HG03354 (cell line): ENCODE data around the gene ASGR2.
"Not testable (repeated sequence)": the region's sequence is repeated elsewhere in the genome, so short reads cannot be mapped to it uniquely, and the experiment has no call there.

ENCODE experiments used
- ATAC-seq: cut with Tn5 transposase; IDR thresholded peaks from one replicate; pipeline ENCODE4 v1.9.1; 2021; ENCODE audit warnings: mild to moderate bottlenecking; ENCODE audit not compliant: unreplicated experiment, poor library complexity, severe bottlenecking

ASGR2 gene, protein sequence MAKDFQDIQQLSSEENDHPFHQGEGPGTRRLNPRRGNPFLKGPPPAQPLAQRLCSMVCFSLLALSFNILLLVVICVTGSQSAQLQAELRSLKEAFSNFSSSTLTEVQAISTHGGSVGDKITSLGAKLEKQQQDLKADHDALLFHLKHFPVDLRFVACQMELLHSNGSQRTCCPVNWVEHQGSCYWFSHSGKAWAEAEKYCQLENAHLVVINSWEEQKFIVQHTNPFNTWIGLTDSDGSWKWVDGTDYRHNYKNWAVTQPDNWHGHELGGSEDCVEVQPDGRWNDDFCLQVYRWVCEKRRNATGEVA

DNA sequence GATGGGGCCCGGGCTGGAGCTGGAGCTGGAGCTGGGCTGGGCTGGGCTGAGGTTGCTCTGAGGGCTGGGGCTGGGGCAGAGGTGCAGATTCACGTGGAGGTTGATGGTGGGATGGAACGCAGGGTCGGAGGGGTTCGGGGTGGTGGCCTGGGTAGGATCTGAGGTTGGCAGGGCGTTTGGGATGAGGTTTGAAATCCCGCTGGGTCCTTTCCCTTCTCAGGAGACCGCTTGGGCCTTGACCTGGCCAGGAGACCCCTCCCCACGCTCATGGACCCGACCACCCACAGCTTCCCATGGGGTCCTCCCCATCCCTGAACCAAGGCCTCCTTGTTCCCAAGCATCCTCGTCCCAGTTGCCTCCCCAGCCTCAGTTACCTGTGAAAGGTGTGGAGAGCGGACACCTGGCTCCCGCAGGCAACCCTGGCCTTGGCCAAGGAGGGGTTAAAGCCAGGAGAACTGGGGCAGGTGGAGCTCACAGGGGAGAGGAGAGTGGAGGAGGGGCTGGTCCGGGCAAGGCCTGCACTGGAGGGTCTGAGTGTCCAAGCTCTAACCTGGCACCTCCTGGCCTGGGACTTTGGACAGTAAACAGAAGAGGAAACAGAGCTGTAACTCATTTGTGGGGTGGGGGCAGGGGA lies at the start of gene ASGR2:
Gene ASGR2 (minus strand): TSS at position 582 of the 634 bp plus-strand sequence. CDS start 582 bp downstream, outside the sequence.
- no peak for ATAC-seq

DNA sequence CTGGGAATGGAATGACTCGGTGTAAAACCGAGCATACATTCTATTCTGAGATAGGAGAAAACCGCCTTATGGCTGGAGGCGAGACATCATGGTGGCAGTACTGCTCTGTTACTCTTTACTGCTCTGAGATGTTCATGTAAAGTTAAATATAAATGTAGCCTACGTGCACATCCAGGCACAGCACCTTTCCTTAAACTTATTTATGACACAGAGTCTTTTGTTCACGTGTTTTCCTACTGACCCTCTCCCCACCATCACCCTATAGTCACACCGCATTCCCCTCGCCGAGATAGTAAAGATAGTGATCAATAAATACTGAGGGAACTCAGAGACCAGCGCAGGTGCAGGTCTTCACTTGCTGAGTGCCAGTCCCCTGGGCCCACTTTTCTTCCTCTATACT lies 44.9 kb upstream of the ASGR2 start:
- ATAC-seq, result not testable (repeated sequence)

DNA sequence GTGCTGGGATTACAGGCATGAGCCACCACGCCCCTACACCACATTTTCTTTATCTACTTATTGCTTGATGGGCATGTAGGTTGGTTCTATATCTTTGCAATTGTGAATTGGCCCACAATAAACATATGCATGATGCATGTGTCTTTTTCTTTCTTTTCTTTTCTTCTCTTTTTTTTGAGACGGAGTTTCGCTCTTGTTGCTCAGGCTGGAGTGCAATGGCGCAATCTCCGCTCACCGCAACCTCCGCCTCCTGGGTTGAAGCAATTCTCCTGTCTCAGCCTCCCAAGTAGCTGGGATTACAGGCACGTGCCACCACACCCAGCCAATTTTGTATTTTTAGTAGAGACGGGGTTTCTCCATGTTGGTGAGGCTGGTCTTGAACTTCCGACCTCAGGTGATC lies 43.8 kb upstream of the ASGR2 start:
- ATAC-seq, result not testable (repeated sequence)

DNA sequence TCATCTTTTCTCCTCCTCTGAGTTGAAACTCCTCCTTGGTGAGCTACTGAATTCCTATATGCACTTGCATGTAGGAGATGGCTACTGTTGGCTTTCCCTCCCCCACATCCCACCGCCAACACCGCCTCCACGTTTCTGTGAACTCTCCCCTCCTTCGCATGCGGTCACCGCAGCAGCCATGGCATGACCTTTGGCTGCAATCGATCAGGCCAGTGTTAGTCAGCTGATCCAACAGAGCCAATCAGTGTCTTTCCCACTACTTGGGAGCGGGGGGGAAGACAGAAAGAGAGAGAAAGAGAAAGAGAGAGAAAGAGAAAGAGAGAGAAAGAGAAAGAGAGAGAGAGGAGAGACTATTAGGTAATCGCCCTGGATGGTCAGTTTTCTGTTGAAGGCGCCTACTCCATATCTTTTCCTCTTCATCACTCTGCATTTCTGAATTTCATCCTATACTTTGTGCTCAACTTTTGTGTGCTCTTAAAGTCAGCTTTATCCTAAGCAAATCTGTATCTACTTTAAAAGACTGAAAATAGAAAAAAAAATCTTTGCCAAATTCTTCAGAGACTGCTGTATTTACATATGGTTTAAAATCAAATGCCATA lies 41.8 kb upstream of the ASGR2 start:
- ATAC-seq, result no peak

DNA sequence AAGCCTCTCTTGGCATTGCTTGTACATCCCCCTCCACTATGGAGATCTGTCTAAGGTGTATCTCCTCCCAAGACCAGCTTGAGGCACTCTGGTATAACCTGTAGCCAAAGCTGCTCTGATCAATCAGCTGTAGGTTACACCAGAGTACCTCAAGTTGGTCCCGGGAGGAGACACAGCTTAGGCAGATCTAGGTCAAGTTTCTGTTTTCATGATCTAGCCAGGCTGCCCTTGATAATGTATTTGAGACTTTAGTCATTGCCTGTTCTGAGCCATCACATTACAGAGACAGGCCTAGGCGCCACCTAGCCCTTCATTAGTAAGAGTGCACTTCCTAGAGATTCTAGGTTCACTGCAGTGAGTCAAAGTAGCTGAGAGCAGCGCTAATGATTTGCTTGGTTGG lies 33.1 kb upstream of the ASGR2 start:
- no peak for ATAC-seq

DNA sequence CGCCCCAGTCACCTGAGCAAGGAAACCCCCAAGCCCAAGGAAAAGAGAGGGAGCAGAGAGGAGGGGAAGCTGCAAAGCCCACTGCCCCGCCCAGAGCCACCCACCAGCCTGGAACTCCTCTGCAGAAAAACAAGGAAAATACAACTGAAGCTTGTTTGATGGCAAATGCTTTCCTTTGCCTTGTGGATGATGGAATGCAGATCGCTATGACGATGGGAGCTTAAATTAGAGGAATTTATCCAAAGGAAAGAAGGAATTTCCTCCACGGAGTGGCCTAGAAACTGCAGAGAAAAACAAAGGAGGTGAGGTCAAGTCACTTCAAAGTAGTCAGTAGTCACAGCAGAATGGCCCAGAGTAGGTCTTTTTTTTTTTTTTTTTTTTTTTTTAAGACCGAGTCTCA lies 31.5 kb upstream of the ASGR2 start:
- ATAC-seq, result no peak

DNA sequence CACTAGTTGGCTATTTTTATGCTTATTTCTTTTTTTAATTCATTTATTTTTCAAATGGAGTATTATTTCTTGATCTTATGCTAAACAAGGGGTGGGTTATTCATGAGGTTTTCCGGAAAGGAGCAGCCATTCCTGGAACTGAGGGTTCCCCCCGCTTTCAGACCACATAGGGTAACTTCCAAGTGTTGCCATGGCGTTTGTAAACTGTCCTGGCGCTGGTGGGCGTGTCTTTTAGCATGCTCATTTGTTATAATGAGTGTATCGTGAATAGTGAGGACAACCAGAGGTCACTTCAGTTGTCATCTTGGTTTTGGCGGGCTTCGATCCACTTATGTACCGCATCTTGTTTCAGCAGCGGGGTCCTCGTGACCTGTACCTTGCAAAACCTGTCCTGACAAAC lies 29.6 kb upstream of the ASGR2 start:
- no peak for ATAC-seq

DNA sequence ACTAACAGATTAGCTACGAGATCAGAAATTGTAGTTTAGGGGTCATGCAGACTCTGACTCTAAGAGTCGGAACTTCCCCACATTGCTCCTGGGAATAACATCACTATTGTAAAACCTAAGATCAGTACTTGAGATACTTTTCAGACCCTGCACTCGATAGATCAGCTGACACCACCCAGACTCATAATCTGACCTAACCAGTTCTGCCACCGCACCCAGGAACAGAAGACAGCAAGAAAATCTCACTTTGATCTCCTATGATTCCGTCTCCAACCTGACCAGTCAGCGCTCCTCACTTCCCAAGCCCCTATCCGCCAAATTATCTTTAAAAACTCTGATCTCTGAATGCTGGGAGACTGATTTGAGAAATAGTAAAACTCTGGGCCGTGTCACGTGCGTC lies 27.2 kb upstream of the ASGR2 start:
- no peak for ATAC-seq

DNA sequence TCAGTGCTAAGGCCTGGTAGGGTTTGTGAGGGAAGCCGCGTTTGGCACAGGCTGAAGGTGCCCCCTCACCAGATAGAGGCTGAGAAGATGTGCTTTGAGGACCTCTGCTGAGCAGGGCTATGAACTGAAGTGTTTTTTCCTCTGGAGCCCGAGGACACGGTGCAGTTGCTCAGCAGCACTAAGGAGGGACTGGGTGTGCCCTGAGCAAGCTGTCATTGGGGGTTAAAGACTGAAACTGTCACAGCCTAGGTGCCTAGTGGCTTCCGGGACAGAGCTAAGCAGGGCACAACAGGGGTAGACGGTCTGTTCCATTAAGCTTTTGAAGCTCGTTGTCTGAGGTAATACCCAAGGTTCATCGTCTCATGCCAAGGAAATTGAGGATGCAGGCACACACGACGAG lies 24.8 kb upstream of the ASGR2 start:
- ATAC-seq, result no peak

DNA sequence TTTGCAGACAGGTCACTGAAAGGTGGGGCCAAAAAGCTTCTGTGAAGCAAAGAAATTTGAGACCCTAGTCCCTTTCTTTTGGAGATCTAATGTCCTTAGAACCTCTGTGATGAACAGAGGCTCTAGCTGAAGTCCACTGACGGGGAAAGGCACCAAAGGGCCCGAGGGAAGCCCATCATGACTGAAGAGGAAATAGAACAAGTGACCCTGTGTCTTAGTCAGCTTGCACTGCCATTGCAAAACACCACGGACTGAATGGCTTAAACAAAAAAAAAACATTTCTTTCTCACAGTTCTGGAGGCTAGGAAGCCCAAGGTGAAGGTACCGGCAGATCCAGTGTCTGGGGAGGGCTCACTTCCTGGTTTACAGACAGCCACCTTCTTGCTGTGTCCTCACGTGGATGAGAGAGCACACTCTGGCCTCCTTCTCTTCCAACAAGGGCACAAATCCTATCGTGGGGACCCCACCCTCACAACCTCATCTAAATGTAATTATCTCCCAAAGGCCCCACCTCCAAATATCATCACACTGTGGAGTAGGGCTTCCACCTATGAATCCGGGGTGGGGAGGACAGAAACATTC lies 24.3 kb upstream of the ASGR2 start:
- ATAC-seq, result no peak

DNA sequence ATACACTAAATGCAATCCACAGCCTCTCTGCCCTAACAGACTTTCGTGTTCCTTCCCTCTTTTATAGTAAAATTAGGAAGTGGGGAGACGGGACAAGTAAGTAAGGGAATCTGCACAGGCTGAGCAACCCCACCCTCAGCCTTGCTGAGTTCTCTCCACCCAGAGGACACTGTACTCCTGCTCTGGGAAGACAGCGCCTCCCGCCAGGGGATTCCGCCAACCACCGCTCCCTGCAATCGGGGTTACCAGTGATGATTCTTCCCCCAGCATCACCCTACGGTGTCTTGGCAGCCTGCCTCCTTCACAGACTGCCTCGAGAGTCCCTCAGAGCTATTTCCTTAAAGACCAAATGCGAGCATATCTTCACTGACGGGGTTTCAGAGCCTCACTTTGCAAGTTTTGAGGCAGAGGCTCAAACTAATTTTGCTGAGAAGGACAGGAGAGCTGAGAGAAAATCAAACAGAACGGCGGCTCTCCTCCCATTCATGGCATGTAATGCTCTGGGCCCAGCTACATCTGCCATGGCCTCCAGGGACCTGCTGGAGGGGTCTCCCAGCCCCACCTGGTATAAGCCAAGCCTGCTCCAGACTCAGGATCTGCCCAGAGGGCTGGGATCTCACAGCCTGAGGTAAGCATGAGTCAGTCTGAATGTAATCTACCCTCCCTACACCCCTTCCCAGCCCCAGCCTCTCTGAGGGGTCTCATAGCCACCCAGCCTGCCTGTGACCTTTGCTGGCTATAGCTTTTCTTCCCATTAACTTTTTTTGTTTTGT lies 22.7 kb upstream of the ASGR2 start:
- no peak for ATAC-seq

DNA sequence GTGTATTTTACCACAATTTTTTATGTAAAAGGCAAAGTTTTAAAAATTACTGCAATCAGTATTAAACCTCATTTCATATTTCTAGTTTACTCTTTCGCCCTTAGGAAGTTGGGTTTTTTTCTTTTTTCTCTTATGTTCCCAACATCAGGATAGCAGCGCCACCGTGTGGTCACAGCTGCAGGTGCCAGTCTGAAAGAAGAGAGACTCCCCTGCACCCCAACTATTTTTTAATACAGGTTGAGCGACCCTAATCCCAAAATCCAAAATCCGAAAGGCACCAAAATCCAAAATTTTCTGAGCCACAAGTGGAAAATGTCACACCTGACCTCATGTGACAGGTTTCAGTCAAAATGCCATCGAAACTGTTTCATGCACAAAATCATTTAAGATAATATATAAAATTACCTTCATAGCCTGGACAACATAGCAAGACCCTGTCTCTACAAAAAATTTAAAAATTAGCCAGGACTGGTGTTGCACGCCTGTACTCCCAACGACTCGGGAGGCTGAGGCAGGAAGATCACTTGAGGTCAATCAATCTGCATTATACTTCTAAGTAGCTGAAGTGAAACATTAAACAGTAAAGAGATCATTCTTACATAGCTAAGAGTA lies 21.8 kb upstream of the ASGR2 start:
- ATAC-seq, result no peak

DNA sequence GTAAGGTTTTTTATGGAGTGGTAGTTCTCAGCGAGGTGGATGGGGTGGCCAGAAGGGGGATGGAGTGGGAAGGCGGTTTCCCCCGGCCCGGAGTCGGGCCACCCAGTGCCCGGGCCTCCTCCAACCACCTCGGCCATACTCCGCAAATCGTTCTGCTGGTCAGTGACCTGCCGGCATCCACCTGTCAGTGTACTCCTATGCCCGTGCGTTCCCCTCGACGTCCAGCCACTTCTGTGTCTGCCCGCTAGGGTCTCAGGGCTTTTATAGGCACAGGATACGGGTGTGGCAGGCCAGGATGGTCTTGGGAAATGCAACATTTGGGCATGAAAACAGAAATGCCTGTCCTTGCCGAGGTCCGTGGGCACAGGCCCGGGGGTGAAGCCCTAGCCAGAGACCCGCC lies 19.3 kb upstream of the ASGR2 start:
- no peak for ATAC-seq

DNA sequence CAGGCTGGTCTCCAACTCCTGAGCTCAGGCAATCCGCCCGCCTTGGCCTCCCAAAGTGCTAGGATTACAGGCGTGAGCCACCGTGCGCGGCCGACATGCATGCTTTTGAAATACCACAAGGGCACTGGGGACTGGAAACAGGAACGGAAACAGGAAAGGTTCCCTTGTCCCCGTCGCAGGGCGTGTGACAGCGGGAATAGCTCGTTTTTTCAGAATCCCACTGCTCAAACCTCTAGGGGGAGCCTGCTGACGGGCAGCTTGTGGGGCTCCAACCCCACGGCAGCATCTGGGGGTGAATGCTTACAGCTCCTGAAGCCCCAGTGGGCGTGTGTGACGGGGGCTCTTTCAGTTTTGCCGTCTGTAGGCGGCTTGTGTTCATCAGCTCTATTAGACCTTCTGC lies 18.8 kb upstream of the ASGR2 start:
- ATAC-seq, result no peak

DNA sequence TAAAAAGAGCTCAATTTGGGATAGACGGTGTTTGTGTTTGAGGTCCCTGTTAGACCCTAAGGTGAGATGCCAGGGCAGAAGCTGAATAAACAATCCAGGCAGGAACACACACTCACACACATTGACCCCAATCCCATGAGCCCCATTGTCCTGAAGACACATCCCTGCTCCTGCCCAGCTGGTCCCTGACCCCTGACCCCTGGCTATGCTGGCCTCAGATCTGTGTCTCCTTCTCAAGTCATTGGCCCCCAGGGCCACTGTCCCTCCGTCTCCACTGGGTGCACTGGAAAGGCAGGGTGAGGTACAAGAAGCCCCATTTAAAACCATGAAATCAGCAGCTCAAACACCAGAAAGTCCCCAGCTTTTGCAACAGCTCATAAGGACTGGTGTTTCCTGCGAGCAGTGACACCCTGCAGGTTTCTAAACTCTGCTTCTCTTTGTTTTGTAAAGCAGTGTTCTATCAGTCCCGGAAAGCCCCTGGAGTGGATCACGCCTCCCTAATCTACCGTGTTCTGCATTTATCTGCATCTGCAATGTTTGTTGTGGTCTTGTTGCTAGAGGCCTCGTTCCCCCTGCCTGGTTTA lies 18.0 kb upstream of the ASGR2 start:
- peak; percentile 73 for ATAC-seq

DNA sequence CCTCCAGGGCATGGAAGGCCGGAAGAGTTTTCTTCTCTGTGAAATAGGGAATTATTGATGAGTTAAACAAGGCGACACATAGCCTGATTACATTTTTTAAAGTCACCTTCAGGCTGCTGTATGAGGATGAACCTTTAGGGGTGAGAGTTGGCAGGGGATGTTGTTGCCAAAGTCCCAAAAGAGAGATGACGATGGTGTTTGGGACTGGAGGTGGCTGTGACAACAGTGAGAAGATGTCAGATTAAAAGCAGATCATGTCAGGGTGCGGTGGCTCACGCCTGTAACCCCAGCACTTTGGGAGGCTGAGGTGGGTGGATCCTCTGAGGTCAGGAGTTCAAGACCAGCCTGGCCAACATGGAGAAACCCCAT lies 16.8 kb upstream of the ASGR2 start:
- no peak for ATAC-seq

DNA sequence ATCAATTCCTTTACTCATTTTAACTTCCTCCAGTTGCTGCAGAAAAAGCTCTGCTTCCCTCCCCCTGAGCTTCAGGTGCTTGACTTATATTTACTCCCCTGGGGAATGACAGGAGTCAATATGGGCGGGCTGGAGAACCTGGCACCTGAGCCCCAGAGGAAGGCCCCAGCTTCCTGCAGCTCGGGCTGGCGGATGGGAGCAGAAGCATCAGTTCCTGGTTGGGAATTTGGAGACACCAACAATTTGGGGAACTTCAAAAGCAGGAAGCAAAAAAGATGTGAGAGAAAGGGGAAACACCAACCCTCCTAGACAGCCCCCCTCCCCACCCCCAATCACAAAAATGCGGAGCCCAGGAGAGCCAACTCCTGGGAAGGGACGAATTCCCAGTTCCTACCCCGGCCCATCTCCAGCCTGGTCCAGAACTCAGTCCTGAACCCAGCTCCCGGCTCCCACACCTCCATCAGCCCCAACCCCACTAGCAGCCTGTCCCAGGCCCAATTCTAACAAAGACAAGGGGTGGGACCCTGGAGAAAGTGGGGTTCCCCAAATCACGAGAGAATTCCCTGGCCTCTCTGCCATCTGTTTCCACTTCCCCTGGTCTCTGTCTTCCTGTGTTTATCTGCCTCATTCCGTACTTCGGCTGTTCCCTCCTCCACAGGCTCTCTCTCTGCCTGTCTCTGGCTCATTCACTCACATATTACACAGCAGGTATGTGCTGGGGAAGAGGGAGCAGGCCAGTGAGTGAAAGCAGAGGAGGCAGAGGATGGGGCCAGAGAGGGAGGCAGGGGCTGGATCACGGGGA lies 16.2 kb upstream of the ASGR2 start:
- ATAC-seq, result no peak

DNA sequence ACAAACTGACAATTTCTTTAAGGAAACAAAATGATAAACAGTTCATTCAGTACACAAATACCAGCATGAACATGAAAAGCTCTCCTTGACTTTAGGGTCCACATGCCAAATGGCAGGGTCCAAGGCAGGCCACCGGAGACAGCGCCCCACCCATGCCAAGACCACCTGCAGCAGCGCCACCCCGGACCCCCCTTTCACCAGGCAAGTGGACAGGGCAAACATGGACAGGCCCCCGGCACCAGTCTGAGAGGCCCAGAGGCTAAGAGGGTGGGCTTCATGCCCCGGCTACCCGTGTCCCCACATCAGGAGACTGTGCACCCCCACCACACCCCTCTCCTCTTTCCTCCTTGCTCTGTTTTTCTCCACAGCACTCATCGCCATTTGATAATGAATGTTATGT lies 14.7 kb upstream of the ASGR2 start:
- ATAC-seq, result no peak

DNA sequence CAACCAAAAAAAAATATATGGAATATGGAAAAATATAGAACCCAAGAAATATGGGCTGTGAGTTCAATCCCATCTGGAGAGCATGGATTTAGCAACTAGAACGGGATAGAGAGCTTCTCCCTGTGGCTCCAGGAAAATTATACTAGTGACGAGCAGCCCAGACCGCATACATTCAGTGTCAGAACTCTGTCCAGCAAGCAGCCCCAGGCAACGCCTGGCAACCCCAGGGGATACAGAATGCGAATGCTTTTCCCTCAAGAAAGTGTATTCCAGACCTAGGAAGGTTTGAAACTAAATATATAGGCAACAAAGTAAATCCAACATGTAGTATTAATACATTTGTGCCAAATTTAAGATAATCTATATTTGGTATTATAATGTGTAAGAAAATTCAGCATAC lies 13.5 kb upstream of the ASGR2 start:
- ATAC-seq, result no peak
